Activated CD8-positive, alpha-beta T cell treated with anti-CD3 and anti-CD28 coated beads, Interleukin-2, amount 10 ng/mL, durations not matched to agents 7 days and 5 days (primary cell): ENCODE measurements around the gene RRP7A. TPM values are rescaled to one million over a fixed set of nuclear protein-coding genes. Genes with fewer than 3 reads are reported as not detected.
"Not testable (repeated sequence)": the region's sequence is repeated elsewhere in the genome, so short reads cannot be mapped to it uniquely, and the experiment has no call there.

Experiments used
- ATAC-seq: fragments of 150-1000 bp; cut with Tn5 transposase; one replicate; pipeline ENCODE4 v1.10.0; 2021; ENCODE audit warnings: moderate library complexity
- CTCF ChIA-PET: fragments of 350-600 bp; sonication (Branson Sonifier 250); formaldehyde crosslinking; loops from one replicate; lab custom pipeline; 2021; ENCODE audit warnings: antibody characterized with exemption; lab: Charles Lee
- POLR2A ChIA-PET: fragments of 350-600 bp; sonication (Branson Sonifier 250); formaldehyde crosslinking; loops from one replicate; lab custom pipeline; 2021; ENCODE audit warnings: antibody characterized with exemption; lab: Charles Lee
- DNase-seq: peaks from one replicate; pipeline ENCODE4 v3.0.0-alpha.2; 2020
- H3K27ac Mint-ChIP-seq: one replicate; pipeline ENCODE4 v1.8.0; 2021; ENCODE audit warnings: mild to moderate bottlenecking, mixed read lengths
- H3K27me3 Mint-ChIP-seq: one replicate; pipeline ENCODE4 v1.8.0; 2021; ENCODE audit warnings: low read depth, mixed read lengths
- H3K36me3 Mint-ChIP-seq: one replicate; pipeline ENCODE4 v1.8.0; 2021; ENCODE audit warnings: low read depth, mixed read lengths
- H3K4me1 Mint-ChIP-seq: one replicate; pipeline ENCODE4 v1.8.0; 2021; ENCODE audit warnings: low read depth, mixed read lengths
- H3K4me3 Mint-ChIP-seq: one replicate; pipeline ENCODE4 v1.8.0; 2021; ENCODE audit warnings: mild to moderate bottlenecking, mixed read lengths
- H3K9me3 Mint-ChIP-seq: one replicate; pipeline ENCODE4 v1.8.0; 2022; ENCODE audit warnings: mixed read lengths; ENCODE audit not compliant: insufficient read depth
- total RNA-seq, 2 experiments: library from RNA; stranded (reverse); gene quantifications; one replicate each; pipeline ENCODE4 v1.2.3, GENCODE V29; 2021

RRP7A gene
- total RNA-seq, 2 experiments from 2014 or later = 85.9 to 90.1 TPM

DNA sequence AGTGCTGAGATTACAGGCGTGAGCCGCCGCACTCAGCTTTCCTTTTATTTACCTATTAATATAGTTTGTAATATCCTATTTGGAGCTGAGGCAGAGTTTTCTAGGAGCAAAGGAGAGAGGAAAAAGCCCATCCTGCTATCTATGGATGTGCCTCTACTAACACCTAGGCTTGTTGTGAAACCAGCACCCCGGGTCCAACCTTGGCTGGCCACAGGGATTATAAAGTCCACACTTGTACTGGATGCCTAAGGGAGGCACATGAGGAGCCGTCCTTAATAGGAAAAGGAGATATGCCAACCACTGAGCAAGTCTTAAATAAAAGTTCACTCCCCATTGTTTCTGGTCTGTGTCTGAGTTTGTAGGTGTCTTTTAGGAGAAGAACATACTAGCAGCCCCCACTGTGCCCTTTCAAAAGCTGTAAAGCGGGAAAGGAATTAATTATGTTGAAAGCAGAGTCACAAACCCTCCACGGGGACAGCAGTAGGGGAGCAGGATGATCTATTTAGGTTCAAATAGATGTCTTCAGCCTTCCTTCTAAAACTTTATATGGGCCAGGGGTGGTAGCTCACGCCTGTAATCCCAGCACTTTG lies 29.3 kb downstream of the RRP7A start:
- no peak overlapping the region for H3K27ac Mint-ChIP-seq
- H3K27me3 Mint-ChIP-seq = peaks cover 8% of the 10 kb centered on the region
- DNase-seq (no peak), ATAC-seq (no peak)
- no peak overlapping the region for H3K4me3 Mint-ChIP-seq
- no peaks in the 10 kb centered on the region for H3K9me3 Mint-ChIP-seq
- ChIA-PET CTCF (no interaction called here), POLR2A (no interaction called here)
- no peaks in the 10 kb centered on the region for H3K4me1 Mint-ChIP-seq
- no peaks in the 10 kb centered on the region for H3K36me3 Mint-ChIP-seq

DNA sequence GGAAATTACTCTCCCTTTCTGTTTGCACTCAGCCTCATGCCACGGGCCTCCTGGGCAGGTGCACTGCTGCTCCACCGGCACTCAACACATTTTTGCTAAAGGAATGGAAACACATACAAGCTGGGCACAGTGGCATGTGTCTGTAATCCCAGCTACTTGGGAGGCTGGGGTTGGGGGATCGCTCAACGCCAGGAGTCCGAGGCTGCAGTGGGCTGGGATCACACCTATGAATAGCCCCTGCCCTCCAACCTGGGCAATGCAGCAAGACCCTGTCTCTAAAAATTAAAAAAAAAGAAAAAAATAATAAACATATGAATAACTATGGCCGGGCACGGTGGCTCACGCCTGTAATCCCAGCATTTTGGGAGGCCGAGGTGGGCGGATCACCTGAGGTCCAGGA lies 30.6 kb downstream of the RRP7A start:
- Mint-ChIP-seq H3K9me3 (no peaks in the 10 kb centered on the region), H3K27me3 (peaks cover 6% of the 10 kb centered on the region), H3K27ac (no peak overlapping the region), H3K4me3 (no peak overlapping the region), H3K36me3 (no peaks in the 10 kb centered on the region), H3K4me1 (no peaks in the 10 kb centered on the region)
- DNase-seq (no peak), ATAC-seq (no peak)
- ChIA-PET CTCF (no interaction called here), POLR2A (no interaction called here)

DNA sequence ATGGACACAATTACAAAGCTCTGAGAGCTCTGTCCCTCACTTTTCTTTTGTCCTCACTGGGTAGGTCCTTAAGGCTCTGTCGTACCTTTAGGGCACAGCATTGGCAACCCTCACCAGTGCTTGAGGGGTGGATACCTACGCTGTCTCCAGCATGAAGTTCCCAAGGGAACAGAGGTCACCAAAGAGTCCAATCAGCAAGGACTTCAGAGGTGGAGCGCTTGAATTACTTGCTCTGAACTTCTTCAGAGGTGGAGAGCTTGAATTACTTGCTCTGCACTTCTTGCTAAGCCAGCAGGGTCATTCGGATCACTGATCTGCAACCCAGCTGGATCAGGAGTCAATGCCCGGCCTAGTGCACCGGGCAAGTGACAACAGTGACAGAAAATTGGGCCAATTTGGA lies 35.1 kb downstream of the RRP7A start:
- DNase-seq (no peak), ATAC-seq (no peak)
- H3K27ac Mint-ChIP-seq = no peak overlapping the region
- ChIA-PET POLR2A (no interaction called here), CTCF (no interaction called here)
- H3K4me1 Mint-ChIP-seq = peaks cover 2% of the 10 kb centered on the region
- no peak overlapping the region for H3K4me3 Mint-ChIP-seq
- H3K27me3 Mint-ChIP-seq = peaks cover 10% of the 10 kb centered on the region
- H3K36me3 Mint-ChIP-seq = no peaks in the 10 kb centered on the region
- no peaks in the 10 kb centered on the region for H3K9me3 Mint-ChIP-seq

DNA sequence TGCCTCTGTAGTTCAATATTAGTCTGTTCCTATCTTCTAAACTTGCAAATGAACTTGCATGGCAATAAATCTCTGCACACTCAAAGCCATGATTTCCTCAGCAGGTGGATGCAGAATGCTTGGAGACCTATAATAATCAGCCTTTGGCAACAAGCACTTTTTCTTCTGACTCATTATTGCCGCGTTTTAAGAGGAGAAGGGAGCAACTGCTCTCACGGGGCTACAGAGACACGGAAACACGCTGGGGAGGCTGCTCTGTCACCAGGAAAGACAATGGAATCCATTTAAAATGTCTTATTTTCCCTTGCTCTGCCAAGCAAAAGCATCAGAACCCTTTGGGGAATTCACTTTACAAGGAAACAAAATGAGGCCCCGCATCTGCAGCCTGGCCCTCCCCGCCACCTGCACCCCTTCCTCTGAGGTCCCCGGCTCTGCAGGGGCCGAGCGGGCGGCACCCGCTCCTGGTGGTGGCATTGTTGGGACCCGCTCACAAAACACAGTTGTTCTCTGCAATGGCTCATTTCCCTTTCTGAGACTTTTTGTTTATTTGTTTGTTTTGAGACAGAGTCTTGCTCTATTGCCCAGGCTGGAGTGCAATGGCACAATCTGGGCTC lies 35.9 kb downstream of the RRP7A start:
- H3K27me3 Mint-ChIP-seq = peaks cover 10% of the 10 kb centered on the region
- DNase-seq, H3K27ac Mint-ChIP-seq, H3K9me3 Mint-ChIP-seq, ATAC-seq, POLR2A ChIA-PET, CTCF ChIA-PET, H3K4me1 Mint-ChIP-seq, H3K4me3 Mint-ChIP-seq, H3K36me3 Mint-ChIP-seq: not testable (repeated sequence)

DNA sequence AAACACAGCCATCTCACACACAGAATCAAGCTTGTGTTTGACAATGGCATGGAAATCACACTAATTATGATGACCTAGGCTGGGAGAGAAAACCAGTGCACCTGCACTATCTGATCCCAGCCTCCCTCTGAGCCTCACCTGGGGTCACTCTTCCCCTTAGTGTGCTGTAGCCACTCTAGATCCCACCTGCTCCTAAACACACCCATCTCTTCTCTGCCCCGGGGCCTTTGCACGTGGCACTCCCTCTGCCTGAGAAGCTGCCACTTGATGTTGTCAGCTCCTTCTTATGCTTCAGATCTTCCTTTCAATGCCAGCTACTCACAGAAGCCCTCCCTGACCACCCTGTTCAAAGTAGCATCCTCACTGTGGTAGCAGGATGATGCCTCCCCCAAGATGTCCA lies 44.5 kb downstream of the RRP7A start:
- CTCF ChIA-PET = interaction anchor here (0.6 to 2.3 kb wide), 3 partner anchors 12 to 30 kb away, joined by 3 to 9 read pairs (median 5); no protein-coding TSS in a partner anchor

DNA sequence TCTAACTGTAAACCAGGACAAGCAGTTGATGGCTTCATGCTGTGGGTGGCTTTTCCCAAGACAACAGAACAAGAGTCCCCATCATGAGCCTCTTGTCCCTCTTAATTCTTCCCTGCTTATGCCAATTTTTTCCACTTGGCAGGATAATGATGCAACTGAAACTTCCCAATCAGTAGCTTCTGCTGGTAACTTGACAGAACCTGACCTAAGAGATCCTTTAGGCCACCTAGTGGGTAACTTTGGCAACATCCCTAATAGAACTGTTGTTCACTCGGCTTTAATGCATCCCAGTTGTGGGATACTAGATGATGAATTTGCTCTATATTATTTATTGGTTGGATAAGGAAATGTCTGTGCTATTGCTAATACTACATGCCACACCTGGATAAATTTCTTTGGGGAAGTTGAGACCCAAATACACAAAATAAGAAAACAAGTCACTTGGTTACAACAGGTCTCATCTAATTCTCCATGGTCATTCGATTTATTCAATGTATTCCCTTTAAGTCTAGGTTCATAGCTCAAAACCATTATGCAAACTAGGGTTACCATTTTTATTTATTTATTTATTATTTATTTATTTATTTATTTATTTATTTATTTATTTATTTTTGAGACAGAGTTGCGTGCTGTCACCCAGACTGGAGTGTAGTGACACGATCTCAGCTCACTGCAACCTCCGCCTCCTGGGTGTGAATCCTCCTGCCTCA lies 46.0 kb downstream of the RRP7A start:
- H3K4me1 Mint-ChIP-seq = peaks cover 9% of the 10 kb centered on the region
- no peak overlapping the region for H3K4me3 Mint-ChIP-seq
- ChIA-PET CTCF (interaction anchor here (0.7 to 2.3 kb wide), 13 partner anchors 11 to 508 kb away, joined by 3 to 11 read pairs (median 4); no protein-coding TSS in a partner anchor), POLR2A (no interaction called here)
- peaks cover 25% of the 10 kb centered on the region for H3K27me3 Mint-ChIP-seq
- H3K27ac Mint-ChIP-seq = no peak overlapping the region
- DNase-seq (peak; percentile 39), ATAC-seq (peak; percentile 71)
- H3K36me3 Mint-ChIP-seq = no peaks in the 10 kb centered on the region
- no peaks in the 10 kb centered on the region for H3K9me3 Mint-ChIP-seq

More for the DNA sequence above, 44.5 kb downstream of the RRP7A start:
- Mint-ChIP-seq H3K27me3 (peaks cover 18% of the 10 kb centered on the region), H3K36me3 (no peaks in the 10 kb centered on the region), H3K27ac (no peak overlapping the region), H3K4me3 (no peak overlapping the region), H3K9me3 (no peaks in the 10 kb centered on the region), H3K4me1 (peaks cover 17% of the 10 kb centered on the region)
- no peak for ATAC-seq
- POLR2A ChIA-PET = no interaction called here
- no peak for DNase-seq

DNA sequence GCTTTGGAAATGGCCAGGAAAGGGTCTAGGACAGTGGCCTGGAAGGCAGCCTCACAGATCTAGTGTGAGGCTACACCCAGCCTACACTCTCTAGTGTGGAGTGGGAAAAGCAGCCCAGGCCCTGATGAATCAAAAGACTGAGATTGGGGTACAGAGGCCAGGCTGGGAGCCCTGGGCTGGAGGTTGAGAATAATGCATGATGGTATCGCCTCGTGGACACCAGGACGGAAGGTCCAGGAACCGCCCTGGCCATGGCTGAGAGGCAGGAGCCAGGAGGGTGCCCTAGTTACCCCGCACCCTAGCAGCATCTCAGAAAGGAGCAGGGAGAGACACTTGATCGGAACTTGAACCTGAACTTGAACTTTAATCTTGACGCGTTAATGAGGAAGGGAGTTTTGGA lies 46.9 kb downstream of the RRP7A start:
- POLR2A ChIA-PET = no interaction called here
- ATAC-seq = no peak
- CTCF ChIA-PET = interaction anchor here (1.0 to 2.3 kb wide), 7 partner anchors 10 to 507 kb away, joined by 3 to 11 read pairs (median 4); no protein-coding TSS in a partner anchor
- Mint-ChIP-seq H3K36me3 (no peaks in the 10 kb centered on the region), H3K9me3 (no peaks in the 10 kb centered on the region), H3K27ac (no peak overlapping the region), H3K4me3 (no peak overlapping the region), H3K27me3 (peaks cover 35% of the 10 kb centered on the region), H3K4me1 (no peaks in the 10 kb centered on the region)
- DNase-seq = no peak

DNA sequence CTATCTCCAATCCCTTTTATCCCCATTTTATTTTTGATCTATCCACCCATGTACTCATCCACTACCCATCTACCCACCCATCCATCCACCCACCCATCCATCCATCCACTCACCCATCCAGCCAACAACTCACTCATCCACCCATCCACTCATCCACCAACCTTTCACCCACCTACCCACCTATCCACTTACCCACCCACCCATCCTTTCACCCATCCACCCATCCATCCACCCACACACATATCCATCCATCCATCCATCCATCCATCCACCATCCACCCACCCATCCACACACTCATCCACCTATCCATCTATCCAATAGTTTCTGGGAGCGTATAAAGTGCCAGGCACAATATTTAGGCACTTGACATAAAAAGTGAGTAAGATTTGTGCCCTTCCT lies 48.2 kb downstream of the RRP7A start:
- CTCF ChIA-PET = no interaction called here
- POLR2A ChIA-PET = no interaction called here
- peaks cover 35% of the 10 kb centered on the region for H3K27me3 Mint-ChIP-seq

DNA sequence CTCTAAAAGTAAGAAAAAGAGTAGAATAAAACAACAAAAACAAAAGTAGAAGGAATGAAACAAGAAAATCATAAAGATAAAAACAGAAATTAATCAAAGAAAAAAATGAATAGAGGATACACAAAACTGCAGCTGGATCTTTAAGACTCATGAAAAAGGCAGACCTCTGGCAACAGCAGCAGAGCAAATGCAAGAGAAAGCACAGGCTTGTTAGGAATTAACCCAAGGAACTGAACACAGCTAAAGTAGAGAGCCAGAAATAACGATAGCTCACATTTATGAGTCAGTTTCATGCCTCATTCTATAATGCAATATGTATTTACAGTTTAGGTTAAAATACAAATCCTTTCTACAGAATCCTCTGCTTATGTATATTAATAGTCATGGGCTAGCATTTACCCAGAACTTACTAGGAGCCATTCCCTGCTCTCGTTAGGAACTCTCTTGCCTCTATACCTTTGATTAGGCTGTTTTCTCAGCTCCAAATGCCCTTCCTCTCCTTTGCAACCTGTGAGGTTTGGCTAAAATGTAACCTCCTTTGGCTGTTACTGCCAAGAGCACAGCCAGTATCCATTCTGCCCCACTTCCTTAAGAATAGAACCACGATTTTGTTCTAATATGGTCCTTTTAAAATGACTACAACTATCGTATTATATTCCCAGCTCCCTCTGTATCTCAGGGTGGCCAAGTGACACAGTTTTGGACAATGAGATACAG lies 49.1 kb downstream of the RRP7A start:
- DNase-seq (no peak), ATAC-seq (no peak)
- Mint-ChIP-seq H3K4me3 (no peak overlapping the region), H3K27me3 (peaks cover 35% of the 10 kb centered on the region), H3K4me1 (no peaks in the 10 kb centered on the region), H3K27ac (no peak overlapping the region), H3K9me3 (no peaks in the 10 kb centered on the region), H3K36me3 (no peaks in the 10 kb centered on the region)
- ChIA-PET POLR2A (no interaction called here), CTCF (interaction anchor here (1.2 kb wide), 1 partner anchor 90 kb away, joined by 3 read pairs; no protein-coding TSS in a partner anchor)

More for the DNA sequence above, 48.2 kb downstream of the RRP7A start:
- ATAC-seq = no peak
- H3K36me3 Mint-ChIP-seq = no peaks in the 10 kb centered on the region
- H3K4me3 Mint-ChIP-seq = no peak overlapping the region
- no peaks in the 10 kb centered on the region for H3K9me3 Mint-ChIP-seq
- H3K27ac Mint-ChIP-seq = no peak overlapping the region
- H3K4me1 Mint-ChIP-seq = no peaks in the 10 kb centered on the region
- DNase-seq = no peak

DNA sequence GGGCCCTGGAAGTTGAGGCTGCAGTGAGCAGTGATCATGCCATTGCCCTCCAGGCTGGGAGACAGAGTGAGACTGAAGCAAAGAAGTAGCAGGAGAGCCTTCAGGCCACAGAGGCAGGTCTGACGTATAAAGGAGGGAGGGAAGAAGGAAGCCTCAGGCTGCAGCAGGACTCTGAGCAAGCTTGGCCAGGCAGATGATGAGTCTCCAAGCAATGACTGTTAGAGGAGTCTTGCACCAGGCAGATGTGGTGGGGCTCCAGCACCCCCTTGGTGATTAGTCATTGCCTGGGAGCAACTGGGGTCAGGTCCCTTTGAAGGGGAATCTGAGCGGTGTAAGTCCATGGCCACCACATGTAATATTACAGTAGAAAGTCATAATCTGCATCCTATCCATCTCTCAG lies 50.8 kb downstream of the RRP7A start:
- no peaks in the 10 kb centered on the region for H3K36me3 Mint-ChIP-seq
- DNase-seq (no peak), ATAC-seq (no peak)
- H3K4me3 Mint-ChIP-seq = no peak overlapping the region
- H3K4me1 Mint-ChIP-seq = no peaks in the 10 kb centered on the region
- H3K27me3 Mint-ChIP-seq = peaks cover 31% of the 10 kb centered on the region
- H3K9me3 Mint-ChIP-seq = no peaks in the 10 kb centered on the region
- POLR2A ChIA-PET = no interaction called here
- H3K27ac Mint-ChIP-seq = no peak overlapping the region
- CTCF ChIA-PET = no interaction called here

DNA sequence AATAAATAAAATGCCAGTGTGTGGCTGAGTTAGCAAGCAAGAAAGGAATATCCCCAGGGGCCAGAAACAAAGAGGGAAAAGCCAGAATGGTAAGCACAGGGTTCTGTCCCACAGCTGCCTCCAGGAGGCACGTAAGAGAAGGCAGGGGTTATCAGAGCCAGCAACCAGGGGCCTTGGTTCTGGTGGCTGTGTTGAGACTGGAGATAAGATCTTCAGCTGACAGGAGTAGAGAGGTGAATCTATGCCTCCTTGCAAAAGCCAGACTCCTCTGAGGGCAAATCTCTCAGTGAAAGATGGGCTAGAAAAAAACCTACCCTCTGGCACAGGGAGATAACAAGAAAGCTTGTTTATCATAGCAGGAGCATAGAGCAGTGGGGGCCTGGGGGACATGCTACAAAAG lies 57.6 kb downstream of the RRP7A start:
- Mint-ChIP-seq H3K27ac (no peak overlapping the region), H3K27me3 (peaks cover 21% of the 10 kb centered on the region)
- CTCF ChIA-PET = interaction anchor here (1.9 kb wide), 1 partner anchor 12 kb away, joined by 9 read pairs; no protein-coding TSS in a partner anchor

More for the DNA sequence above, 57.6 kb downstream of the RRP7A start:
- H3K4me1 Mint-ChIP-seq = no peaks in the 10 kb centered on the region
- no peak for ATAC-seq
- no peaks in the 10 kb centered on the region for H3K36me3 Mint-ChIP-seq
- H3K4me3 Mint-ChIP-seq = no peak overlapping the region
- POLR2A ChIA-PET = interaction anchor here (0.6 kb wide), 1 partner anchor 742 kb away, joined by 3 read pairs; no protein-coding TSS in a partner anchor
- H3K9me3 Mint-ChIP-seq = no peaks in the 10 kb centered on the region
- no peak for DNase-seq
